Sigmoid colon (tissue), 7 donors: ENCODE results near the gene COPS3. TPM values are rescaled to one million over a fixed set of nuclear protein-coding genes. Genes with fewer than 3 reads are reported as not detected.

Source experiments
- DNase-seq: peaks from one replicate; pipeline ENCODE4 v3.0.0-alpha.2; 2019
- H3K27ac ChIP-seq, 4 donors: fragments of 200-600 bp; sonication (generic); one replicate each; pipeline ENCODE4 v1.5.1; 2016 to 2019; ENCODE audit warnings: mild to moderate bottlenecking in 1 of 4
- H3K27me3 ChIP-seq, 3 donors: fragments of 200-600 bp; sonication (generic); one replicate each; pipeline ENCODE4 v1.5.1; 2019; ENCODE audit warnings: mild to moderate bottlenecking in 1 of 3
- H3K36me3 ChIP-seq, 4 donors: fragments of 200-600 bp; sonication (generic); one replicate each; pipeline ENCODE4 v1.5.1; 2016 to 2019
- H3K4me1 ChIP-seq, 4 donors: fragments of 200-600 bp; sonication (generic); one replicate each; pipeline ENCODE4 v1.5.1; 2017 to 2019
- H3K4me3 ChIP-seq, 4 donors: fragments of 200-600 bp; sonication (generic); one replicate each; pipeline ENCODE4 v1.5.1; 2017 to 2019; ENCODE audit warnings: mild to moderate bottlenecking in 2 of 4, moderate library complexity in 1 of 4
- H3K9me3 ChIP-seq, 4 donors: fragments of 200-600 bp in 3 of 4; sonication (generic) in 3 of 4; one replicate each; pipeline versions ENCODE4 v1.5.1 to v1.6.1; 2013 to 2019
- CTCF ChIP-seq, 4 experiments: fragments of 450-650 bp in 3 of 4; fragments of 200-600 bp in 1 of 4; IDR thresholded peaks; one replicate each; pipeline ENCODE4 v1.5.1; 2016 to 2019; ENCODE audit warnings: antibody characterized with exemption in 4 of 4, mild to moderate bottlenecking in 3 of 4, moderate library complexity in 2 of 4
- EP300 ChIP-seq, 4 donors: sonication (generic); formaldehyde crosslinking; IDR thresholded peaks; one replicate each; pipeline ENCODE4 v1.6.1; 2017; ENCODE audit warnings: antibody characterized with exemption in 4 of 4
- POLR2A ChIP-seq, 2 donors: fragments of 450-650 bp; IDR thresholded peaks; one replicate each; pipeline ENCODE4 v1.6.1; 2016; ENCODE audit warnings: antibody characterized with exemption in 2 of 2, mild to moderate bottlenecking in 2 of 2, moderate library complexity in 2 of 2
- POLR2AphosphoS5 ChIP-seq, 4 donors: sonication (generic); formaldehyde crosslinking; IDR thresholded peaks; one replicate each; pipeline ENCODE4 v1.6.1; 2017; ENCODE audit warnings: antibody characterized with exemption in 4 of 4
- WGBS, 2 donors: extraction: QIAGEN DNeasy Blood & Tissue Kit; methylation state at CpG; one replicate each; pipeline ENCODE4 v1.1.7; 2013; 5-methylcytosine and 5-hydroxymethylcytosine counted together
- intact Hi-C: fragments of 100-400 bp; cut with DNase I; formaldehyde crosslinking; loops from one replicate; pipeline ENCODE4 v1.15.1; 2023
- polyA plus RNA-seq, 3 donors: library from polyadenylated mRNA; stranded (reverse); fragments of 200-250 nt; gene quantifications; one replicate each; pipeline ENCODE4 v1.2.3, GENCODE V29; 2013
- total RNA-seq, 4 donors: library from RNA; depleted of rRNA; stranded (reverse); fragments of >200 nt; gene quantifications; one replicate each; pipeline ENCODE4 v1.1.0, GENCODE V29; 2016
- donor health status: healthy with polysubstance abuse.
- donor health status: Bipolar disorder and iron deficiency.
- donor health status: healthy.

COPS3 gene
- total and polyA plus RNA-seq, 7 donors = 44.6 to 105 (median 56.8) TPM

GRCh38 chr17:17204041-17204591 is 76.9 kb downstream of the COPS3 start:
- DNase-seq = peak; percentile 92
- intact Hi-C loops = loop anchor here (5.0 kb wide), 1 partner anchor 52 kb away; no protein-coding TSS in a partner anchor
- H3K27ac ChIP-seq = peak overlapping the region; percentile 86 to 98 (median 94)
- H3K4me1 ChIP-seq = peaks cover 0 to 82% (median 81%) of the 10 kb centered on the region in 4 donors
- H3K9me3 ChIP-seq = no peaks in the 10 kb centered on the region
- peak overlapping the region in 3 of 4 donors; percentile 47 to 68 (median 59) for H3K4me3 ChIP-seq
- peaks cover 0 to 8% (median 2%) of the 10 kb centered on the region in 4 donors for H3K36me3 ChIP-seq
- 75 to 88% methylated on average over 15 of the region's 15 CpGs for WGBS, 2 donors
- TF ChIP-seq POLR2A (IDR thresholded peaks at IDR 0.05) (no peak), POLR2AphosphoS5 (IDR thresholded peaks at IDR 0.05) (peak; percentile 32 to 72 (median 56)), CTCF (IDR thresholded peaks at IDR 0.05) (no peak)
- H3K27me3 ChIP-seq = no peaks in the 10 kb centered on the region

GRCh38 chr17:17203173-17203730 is 77.8 kb downstream of the COPS3 start:
- no peak for DNase-seq
- WGBS, 2 donors = 90 to 93% methylated on average over 15 of the region's 15 CpGs
- intact Hi-C loops = loop anchor here (5.0 kb wide), 1 partner anchor 51 kb away; no protein-coding TSS in a partner anchor
- Histone ChIP-seq H3K27me3 (no peaks in the 10 kb centered on the region), H3K4me3 (peak overlapping the region in 1 of 4 donors; percentile 68), H3K4me1 (peaks cover 0 to 85% (median 83%) of the 10 kb centered on the region in 4 donors), H3K9me3 (no peaks in the 10 kb centered on the region), H3K36me3 (peaks cover 0 to 8% (median 2%) of the 10 kb centered on the region in 4 donors), H3K27ac (peak overlapping the region; percentile 86 to 98 (median 94))
- no peak for TF ChIP-seq CTCF (IDR thresholded peaks at IDR 0.05)
- no peak for TF ChIP-seq POLR2A (IDR thresholded peaks at IDR 0.05)
- no peak for TF ChIP-seq POLR2AphosphoS5 (IDR thresholded peaks at IDR 0.05)

GRCh38 chr17:17201907-17202306 is 79.1 kb downstream of the COPS3 start:
- peak; percentile 82 for DNase-seq
- intact Hi-C loops = loop anchor here (5.0 kb wide), 1 partner anchor 50 kb away; no protein-coding TSS in a partner anchor
- Histone ChIP-seq H3K36me3 (peaks cover 0 to 8% (median 2%) of the 10 kb centered on the region in 4 donors), H3K4me3 (no peak overlapping the region), H3K27me3 (no peaks in the 10 kb centered on the region), H3K4me1 (peaks cover 0 to 86% (median 82%) of the 10 kb centered on the region in 4 donors), H3K9me3 (no peaks in the 10 kb centered on the region), H3K27ac (peak overlapping the region; percentile 86 to 98 (median 94))
- no peak for TF ChIP-seq CTCF (IDR thresholded peaks at IDR 0.05)
- peak in 1 of 4 donors; percentile 33 for TF ChIP-seq EP300 (IDR thresholded peaks at IDR 0.05)
- TF ChIP-seq POLR2A (IDR thresholded peaks at IDR 0.05) = no peak
- peak in 2 of 4 donors; percentile 49 to 58 for TF ChIP-seq POLR2AphosphoS5 (IDR thresholded peaks at IDR 0.05)
- 88 to 93% methylated on average over 8 of the region's 8 CpGs for WGBS, 2 donors

GRCh38 chr17:17201271-17201670 is 79.8 kb downstream of the COPS3 start:
- intact Hi-C loops = loop anchor here (5.0 kb wide), 1 partner anchor 49 kb away; no protein-coding TSS in a partner anchor
- Histone ChIP-seq H3K9me3 (no peaks in the 10 kb centered on the region), H3K4me1 (peaks cover 0 to 80% (median 75%) of the 10 kb centered on the region in 4 donors), H3K27me3 (no peaks in the 10 kb centered on the region), H3K27ac (peak overlapping the region; percentile 86 to 98 (median 94)), H3K36me3 (peaks cover 0 to 8% (median 2%) of the 10 kb centered on the region in 4 donors), H3K4me3 (no peak overlapping the region)
- DNase-seq = no peak
- TF ChIP-seq POLR2A (IDR thresholded peaks at IDR 0.05) = no peak
- peak in 1 of 4 donors; percentile 26 for TF ChIP-seq POLR2AphosphoS5 (IDR thresholded peaks at IDR 0.05)
- 85 to 89% methylated on average over 10 of the region's 10 CpGs for WGBS, 2 donors

- DNase-seq = peak; percentile 91
- Histone ChIP-seq H3K4me3 (peak overlapping the region in 2 of 4 donors; percentile 16 to 17), H3K27me3 (no peaks in the 10 kb centered on the region), H3K4me1 (peaks cover 0 to 75% (median 72%) of the 10 kb centered on the region in 4 donors), H3K36me3 (peaks cover 0 to 8% (median 2%) of the 10 kb centered on the region in 4 donors), H3K27ac (peak overlapping the region; percentile 86 to 98 (median 94)), H3K9me3 (no peaks in the 10 kb centered on the region)
- peak; percentile 21 to 75 (median 64) for TF ChIP-seq POLR2AphosphoS5 (IDR thresholded peaks at IDR 0.05)
- TF ChIP-seq POLR2A (IDR thresholded peaks at IDR 0.05) = no peak
- peak in 2 of 4 donors; percentile 61 to 68 for TF ChIP-seq EP300 (IDR thresholded peaks at IDR 0.05)
- no peak for TF ChIP-seq CTCF (IDR thresholded peaks at IDR 0.05)
- WGBS, 2 donors = 69 to 73% methylated on average over 5 of the region's 5 CpGs
- intact Hi-C loops = loop anchor here (5.0 kb wide), 1 partner anchor 49 kb away; no protein-coding TSS in a partner anchor
Measured at GRCh38 chr17:17200831-17201230, 80.2 kb downstream of the COPS3 start.
